Panc1 (cell line): ENCODE data around the gene NUP54. TPM values are rescaled to one million over a fixed set of nuclear protein-coding genes. Genes with fewer than 3 reads are reported as not detected.

Source experiments
- ATAC-seq: fragments of 200-7000 bp; cut with Tn5 transposase; 2 replicates; pipeline ENCODE4 v1.9.1; 2020; ENCODE audit warnings: mild to moderate bottlenecking, moderate library complexity
- BruUV-seq: library from RNA; stranded (reverse); fragments of 400-500 nt; replicated peaks from 2 replicates; lab custom pipeline; 2021; lab: Mats Ljungman, UMichigan
- CTCF ChIA-PET: fragments of 300-600 bp; sonication (Branson Sonifier 250); formaldehyde crosslinking; loops from one replicate; lab custom pipeline; 2022; ENCODE audit warnings: antibody characterized with exemption; lab: Charles Lee
- POLR2A ChIA-PET: fragments of 300-600 bp; sonication (Branson Sonifier 250); formaldehyde crosslinking; loops from one replicate; lab custom pipeline; 2022; ENCODE audit warnings: antibody characterized with exemption; lab: Charles Lee
- DNase-seq: peaks from one replicate; pipeline ENCODE4 v3.0.0-alpha.2; 2010; ENCODE audit warnings: low read depth, low spot score
- H3K27ac ChIP-seq: 2 replicates; pipeline ENCODE4 v1.5.1; 2011; ENCODE audit warnings: mild to moderate bottlenecking, low read length, inconsistent platforms
- H3K27me3 ChIP-seq: fragments of 200-500 bp; sonication (Bioruptor generic); 2 replicates; pipeline ENCODE4 v1.6.0; 2014; ENCODE audit warnings: low read length, inconsistent platforms; ENCODE audit not compliant: control insufficient read depth, insufficient read depth
- H3K36me3 ChIP-seq: fragments of 200-500 bp; sonication (Bioruptor generic); 2 replicates; pipeline ENCODE4 v1.5.1; 2014; ENCODE audit warnings: inconsistent platforms, mild to moderate bottlenecking, low read length, moderate library complexity; ENCODE audit not compliant: control insufficient read depth, insufficient read depth
- H3K4me1 ChIP-seq: 2 replicates; pipeline ENCODE4 v1.5.1; 2011; ENCODE audit warnings: inconsistent platforms, mild to moderate bottlenecking, low read length, moderate library complexity; ENCODE audit not compliant: control insufficient read depth, insufficient read depth
- H3K4me3 ChIP-seq, 2 experiments: 2 replicates each; pipeline ENCODE4 v1.5.1; 2011 to 2012; ENCODE audit warnings: low read depth in 2 of 2, low read length in 2 of 2, mild to moderate bottlenecking in 2 of 2, inconsistent platforms in 1 of 2, moderate library complexity in 1 of 2
- H3K9me3 ChIP-seq: fragments of 200-500 bp; sonication (Bioruptor generic); 2 replicates; pipeline ENCODE4 v1.5.1; 2014; ENCODE audit warnings: low read depth, mild to moderate bottlenecking, inconsistent platforms, low read length, moderate library complexity; ENCODE audit not compliant: control insufficient read depth, insufficient read depth
- CTCF ChIP-seq: fragments of 450-650 bp; IDR thresholded peaks from 2 replicates; pipeline ENCODE4 v1.5.1; 2017; ENCODE audit warnings: mild to moderate bottlenecking
- POLR2AphosphoS5 ChIP-seq: IDR thresholded peaks from 2 replicates; pipeline ENCODE4 v1.6.1; 2012; ENCODE audit warnings: mild to moderate bottlenecking, low read depth, low read length, moderate library complexity
- REST ChIP-seq, 2 experiments: IDR thresholded peaks; 2 replicates each; pipeline ENCODE4 v1.6.1; 2011 to 2012; ENCODE audit warnings: low read depth in 2 of 2, control low read depth in 1 of 2, low read length in 1 of 2, mild to moderate bottlenecking in 1 of 2, moderate library complexity in 1 of 2; ENCODE audit not compliant: insufficient read depth in 1 of 2
- SIN3A ChIP-seq: IDR thresholded peaks from 2 replicates; pipeline ENCODE4 v1.6.1; 2012; ENCODE audit warnings: low read depth, mild to moderate bottlenecking, low read length, moderate library complexity, borderline replicate concordance; ENCODE audit not compliant: insufficient read depth
- TCF7L2 ChIP-seq: IDR thresholded peaks from 2 replicates; pipeline ENCODE4 v1.6.1; 2011; ENCODE audit warnings: mild to moderate bottlenecking, low read depth, low read length, inconsistent platforms
- in situ Hi-C: cut with HindIII; loops from 2 replicates; pipeline ENCODE4 v1.10.0; 2016; ENCODE audit warnings: low sequenced_read_pairs, low pct_unique_long_range_greater_than_20kb
- intact Hi-C: fragments of 100-400 bp; cut with micrococcal nuclease; formaldehyde crosslinking; loops from one replicate; pipeline ENCODE4 v1.10.0; 2022; ENCODE audit not compliant: unreplicated experiment
- total RNA-seq: library from RNA; stranded (reverse); gene quantifications from one replicate; pipeline ENCODE4 v1.2.1, GENCODE V29; 2021; ENCODE audit not compliant: unreplicated experiment

The NUP54 gene
- total RNA-seq, 1 experiment from 2014 or later = 32.1 TPM

DNA sequence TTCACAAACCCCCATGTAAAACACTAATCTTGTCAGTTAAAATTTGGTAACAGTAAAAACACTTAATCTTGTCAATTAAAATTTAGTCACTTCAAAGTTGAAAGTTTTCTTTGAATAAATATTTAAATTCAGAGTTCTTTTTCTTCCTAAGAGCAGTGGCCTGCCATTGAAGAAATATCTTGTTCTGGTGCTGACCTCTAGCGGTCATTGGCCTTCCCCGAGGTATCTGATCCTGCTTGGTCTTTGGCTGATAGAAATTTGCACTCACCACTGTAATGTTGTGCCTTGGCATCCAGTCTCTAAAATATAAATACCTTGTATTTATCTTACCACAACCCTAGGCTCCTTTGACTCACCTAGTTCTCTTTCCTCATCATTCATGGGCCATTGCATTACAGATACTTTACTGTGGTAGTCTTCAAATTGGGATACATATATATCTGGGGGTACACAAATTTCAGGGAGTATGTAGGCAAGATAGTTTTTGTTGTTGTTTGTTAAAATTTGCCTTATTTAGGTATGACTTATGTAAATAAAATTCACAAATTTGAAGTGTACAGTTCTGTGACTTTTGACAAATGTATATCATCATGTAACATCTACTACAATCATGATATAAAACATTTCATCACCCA lies 80.4 kb downstream of the NUP54 start:
- ChIA-PET POLR2A (no interaction called here), CTCF (no interaction called here)
- Histone ChIP-seq H3K27me3 (no peaks in the 10 kb centered on the region), H3K27ac (no peak overlapping the region), H3K4me3 (no peak overlapping the region), H3K36me3 (no peaks in the 10 kb centered on the region), H3K9me3 (no peaks in the 10 kb centered on the region), H3K4me1 (no peaks in the 10 kb centered on the region)
- intact Hi-C loops (loop anchor here (1.0 kb wide), 1 partner anchor 71 kb away; no protein-coding TSS in a partner anchor), in situ Hi-C loops (no loop called here)
- ATAC-seq (peak; percentile 90), DNase-seq (peak; percentile 36)
- BruUV-seq = no TSS peak
- TF ChIP-seq REST (IDR thresholded peaks at IDR 0.05; ENCODE audit: insufficient read depth in 1 of 2, low read depth in 2 of 2, low read length in 1 of 2) = no peak
- no peak for TF ChIP-seq SIN3A
- TF ChIP-seq CTCF = peak; percentile 80

DNA sequence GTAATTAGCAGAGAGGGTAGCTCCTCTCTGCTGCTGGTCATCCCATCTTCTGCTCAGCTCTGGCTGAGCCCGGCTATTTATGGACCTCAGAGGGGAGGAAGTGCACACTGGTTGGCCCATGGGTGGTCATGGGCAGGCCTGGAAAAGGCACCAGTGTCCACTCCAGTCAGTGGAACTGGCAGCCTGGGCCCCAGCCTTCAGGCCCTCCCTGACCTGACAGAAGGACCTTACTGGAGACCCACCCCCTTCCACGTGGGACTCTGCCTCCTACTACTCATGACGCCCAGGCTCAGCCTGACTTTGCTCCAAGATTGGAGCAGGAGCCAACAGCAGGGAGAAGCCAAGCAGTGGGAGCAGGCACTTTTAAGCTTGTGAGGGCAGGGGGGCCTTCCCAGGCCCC lies 81.7 kb downstream of the NUP54 start:
- TF ChIP-seq REST (IDR thresholded peaks at IDR 0.05; ENCODE audit: insufficient read depth in 1 of 2, low read depth in 2 of 2, low read length in 1 of 2) = no peak
- TF ChIP-seq POLR2AphosphoS5 = no peak
- no peak for TF ChIP-seq TCF7L2
- no peak for TF ChIP-seq CTCF
- no peak for TF ChIP-seq SIN3A
- Histone ChIP-seq H3K36me3 (no peaks in the 10 kb centered on the region), H3K27me3 (no peaks in the 10 kb centered on the region; the same call in none of the 2 replicates), H3K4me3 (no peak overlapping the region), H3K4me1 (no peaks in the 10 kb centered on the region), H3K9me3 (no peaks in the 10 kb centered on the region), H3K27ac (no peak overlapping the region)
- in situ Hi-C loops (no loop called here), intact Hi-C loops (no loop called here)
- DNase-seq = no peak
- ChIA-PET POLR2A (no interaction called here), CTCF (interaction anchor here (1.1 kb wide), 1 partner anchor 71 kb away, joined by 3 read pairs; no protein-coding TSS in a partner anchor)
- ATAC-seq = 0 out of 2 replicates have a peak, but pooled peaks have one; percentile 21
- no TSS peak for BruUV-seq
